ENCODE measurements around the gene PLA2G2C. TPM values are rescaled to one million over a fixed set of nuclear protein-coding genes. Genes with fewer than 3 reads are reported as not detected.
A peak's percentile ranks its signal among the peaks of the same experiment; 100 is the strongest.

Gene PLA2G2C
- total and polyA plus RNA-seq, 4 donors = not detected

DNA sequence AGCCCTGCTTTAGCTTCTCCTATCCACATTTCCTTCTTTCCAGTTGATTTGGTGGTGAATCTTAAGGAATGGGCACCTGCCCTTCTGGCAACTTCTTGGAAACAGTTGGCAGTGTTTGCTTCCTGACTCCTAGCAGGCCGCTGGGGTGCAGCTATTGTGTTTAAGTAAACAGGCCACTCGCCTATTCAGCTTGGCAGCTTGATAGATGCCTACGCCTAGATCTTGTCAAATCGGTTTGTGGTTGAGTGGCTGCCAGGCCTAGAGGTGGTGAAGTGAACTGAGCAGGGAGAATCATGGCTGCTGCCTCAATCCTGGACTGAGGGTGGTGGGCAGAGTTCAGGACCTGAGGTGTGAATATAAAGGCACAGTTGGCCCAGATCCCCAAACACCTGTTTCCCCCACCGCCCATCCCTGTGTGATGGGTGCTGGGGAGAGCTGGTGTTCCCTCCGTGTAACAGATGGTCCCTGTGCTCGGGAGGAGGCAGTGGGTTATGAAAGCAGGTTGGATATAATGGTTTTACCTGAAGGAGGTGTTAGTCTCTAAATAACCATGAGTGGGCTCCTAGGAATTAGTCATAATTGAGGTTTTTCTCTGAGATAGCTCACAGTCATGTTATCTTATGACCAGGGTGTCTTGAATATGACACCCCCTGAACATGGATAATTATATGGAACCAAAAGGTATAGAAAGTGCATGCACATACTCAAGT lies 940 bp upstream of the PLA2G2C start:
- no peaks in the 10 kb centered on the region for H3K36me3 ChIP-seq (ENCODE audit: control insufficient read depth in 4 of 4, insufficient read depth in 3 of 4, low read depth in 1 of 4, low read length in 3 of 4)
- no peak overlapping the region for H3K9ac ChIP-seq (ENCODE audit: low read depth in 1 of 2, low read length in 2 of 2)
- no peaks in the 10 kb centered on the region for H3K9me3 ChIP-seq (ENCODE audit: control insufficient read depth in 4 of 4, low read length in 3 of 4)
- H3K27me3 ChIP-seq (ENCODE audit: control insufficient read depth in 4 of 4, insufficient read depth in 4 of 4, low read length in 3 of 4) = no peaks in the 10 kb centered on the region
- DNase-seq (ENCODE audit: low spot score) = no peak
- peaks cover 4 to 42% (median 34%) of the 10 kb centered on the region in 4 donors for H3K4me1 ChIP-seq (ENCODE audit: control insufficient read depth in 4 of 4, insufficient read depth in 4 of 4, low read length in 3 of 4)
- 45% methylated on average over 7 of the region's 7 CpGs for WGBS
- TF ChIP-seq JUND (IDR thresholded peaks at IDR 0.05) (no peak), CTCF (IDR thresholded peaks at IDR 0.05; ENCODE audit: low read depth, low read length, missing input control) (peak; percentile 21), FOXA2 (IDR thresholded peaks at IDR 0.05) (peak; percentile 65), HNF4G (IDR thresholded peaks at IDR 0.05) (no peak), FOXA1 (IDR thresholded peaks at IDR 0.05) (peak; percentile 62), ZBTB33 (IDR thresholded peaks at IDR 0.05) (no peak), RAD21 (IDR thresholded peaks at IDR 0.05) (peak in 1 of 2 donors; percentile 26), NR2F2 (IDR thresholded peaks at IDR 0.05) (no peak), YY1 (IDR thresholded peaks at IDR 0.05) (peak; percentile 15), TAF1 (conservative IDR thresholded peaks at IDR 0.05) (no peak)
- TF ChIP-seq, protein P1, sequence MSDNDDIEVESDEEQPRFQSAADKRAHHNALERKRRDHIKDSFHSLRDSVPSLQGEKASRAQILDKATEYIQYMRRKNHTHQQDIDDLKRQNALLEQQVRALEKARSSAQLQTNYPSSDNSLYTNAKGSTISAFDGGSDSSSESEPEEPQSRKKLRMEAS (IDR thresholded peaks at IDR 0.05) = no peak
- H3K4me3 ChIP-seq (ENCODE audit: low read depth in 1 of 3, low read length in 3 of 3) = no peak overlapping the region
- H3K27ac ChIP-seq (ENCODE audit: low read depth in 1 of 2, low read length in 2 of 2) = no peak overlapping the region

- WGBS = 75% methylated on average over 17 of the region's 17 CpGs
- peak overlapping the region in 1 of 3 donors; percentile 49 for H3K4me3 ChIP-seq (ENCODE audit: low read depth in 1 of 3, low read length in 3 of 3)
- H3K27ac ChIP-seq (ENCODE audit: low read depth in 1 of 2, low read length in 2 of 2) = no peak overlapping the region
- no peaks in the 10 kb centered on the region for H3K27me3 ChIP-seq (ENCODE audit: control insufficient read depth in 4 of 4, insufficient read depth in 4 of 4, low read length in 3 of 4)
- no peaks in the 10 kb centered on the region for H3K9me3 ChIP-seq (ENCODE audit: control insufficient read depth in 4 of 4, low read length in 3 of 4)
- no peaks in the 10 kb centered on the region for H3K36me3 ChIP-seq (ENCODE audit: control insufficient read depth in 4 of 4, insufficient read depth in 3 of 4, low read depth in 1 of 4, low read length in 3 of 4)
- DNase-seq (ENCODE audit: low spot score) = no peak
- peaks cover 4 to 42% (median 34%) of the 10 kb centered on the region in 4 donors for H3K4me1 ChIP-seq (ENCODE audit: control insufficient read depth in 4 of 4, insufficient read depth in 4 of 4, low read length in 3 of 4)
- TF ChIP-seq NR2F2 (IDR thresholded peaks at IDR 0.05) = no peak
- no peak for TF ChIP-seq TAF1 (conservative IDR thresholded peaks at IDR 0.05)
- no peak for TF ChIP-seq CTCF (IDR thresholded peaks at IDR 0.05; ENCODE audit: low read depth, low read length, missing input control)
- no peak for TF ChIP-seq FOXA1 (IDR thresholded peaks at IDR 0.05)
- TF ChIP-seq YY1 (IDR thresholded peaks at IDR 0.05) = no peak
- no peak for TF ChIP-seq SP1 (IDR thresholded peaks at IDR 0.05)
- no peak for TF ChIP-seq EGR1 (IDR thresholded peaks at IDR 0.05; ENCODE audit: low read depth in 2 of 2)
- TF ChIP-seq FOXA2 (IDR thresholded peaks at IDR 0.05) = no peak
- TF ChIP-seq HNF4G (IDR thresholded peaks at IDR 0.05) = no peak
- TF ChIP-seq RXRA (IDR thresholded peaks at IDR 0.05) = no peak
- TF ChIP-seq ATF3 (IDR thresholded peaks at IDR 0.05) = no peak
- TF ChIP-seq RAD21 (IDR thresholded peaks at IDR 0.05) = no peak
- no peak for TF ChIP-seq GABPA (IDR thresholded peaks at IDR 0.05 in 1 of 2, conservative IDR thresholded peaks at IDR 0.05 in 1 of 2)
- no peak for TF ChIP-seq JUND (IDR thresholded peaks at IDR 0.05)
- TF ChIP-seq ZBTB33 (IDR thresholded peaks at IDR 0.05) = no peak
- H3K9ac ChIP-seq (ENCODE audit: low read depth in 1 of 2, low read length in 2 of 2) = no peak overlapping the region
Observed at GRCh38 chr1:20184997-20185833, 1.1 kb downstream of the PLA2G2C start.
